IPS-18a (cell line): ENCODE results near the gene TSHZ2.

Experiments used
- H3K27ac ChIP-seq: one replicate; pipeline ENCODE4 v1.5.1; 2013; ENCODE audit warnings: low read length
- H3K27me3 ChIP-seq: one replicate; pipeline ENCODE4 v1.6.1; 2013; ENCODE audit warnings: mild to moderate bottlenecking, low read length; ENCODE audit not compliant: control insufficient read depth, insufficient read depth
- H3K36me3 ChIP-seq: one replicate; pipeline ENCODE4 v1.6.1; 2013; ENCODE audit warnings: low read depth, low read length; ENCODE audit not compliant: control insufficient read depth
- H3K4me1 ChIP-seq: one replicate; pipeline ENCODE4 v1.6.1; 2013; ENCODE audit warnings: low read depth, low read length; ENCODE audit not compliant: control insufficient read depth
- H3K4me3 ChIP-seq: one replicate; pipeline ENCODE4 v1.5.1; 2013; ENCODE audit warnings: low read length
- H3K9ac ChIP-seq: one replicate; pipeline ENCODE4 v1.6.1; 2013; ENCODE audit warnings: mild to moderate bottlenecking, low read length, moderate library complexity
- H3K9me3 ChIP-seq: one replicate; pipeline ENCODE4 v1.6.1; 2013; ENCODE audit warnings: low read depth, low read length; ENCODE audit not compliant: control insufficient read depth

Gene TSHZ2

GRCh38 chr20:53149890-53150205 lies 177.7 kb downstream of the TSHZ2 start:
- H3K9me3 ChIP-seq, result no peaks in the 10 kb centered on the region
- H3K27ac ChIP-seq, result no peak overlapping the region
- no peak overlapping the region for H3K4me3 ChIP-seq
- no peaks in the 10 kb centered on the region for H3K27me3 ChIP-seq
- H3K36me3 ChIP-seq, result no peaks in the 10 kb centered on the region
- no peak overlapping the region for H3K9ac ChIP-seq
- H3K4me1 ChIP-seq, result no peaks in the 10 kb centered on the region

- Histone ChIP-seq H3K36me3 (no peaks in the 10 kb centered on the region), H3K27ac (no peak overlapping the region)
These were observed 178.4 kb downstream of the TSHZ2 start for GRCh38 chr20:53150532-53150931.

GRCh38 chr20:53152228-53152627 lies 180.1 kb downstream of the TSHZ2 start:
- no peaks in the 10 kb centered on the region for H3K4me1 ChIP-seq
- no peak overlapping the region for H3K27ac ChIP-seq
- no peak overlapping the region for H3K9ac ChIP-seq
- no peaks in the 10 kb centered on the region for H3K9me3 ChIP-seq
- H3K27me3 ChIP-seq, result no peaks in the 10 kb centered on the region
- H3K4me3 ChIP-seq, result no peak overlapping the region
- no peaks in the 10 kb centered on the region for H3K36me3 ChIP-seq

More at GRCh38 chr20:53150532-53150931, 178.4 kb downstream of the TSHZ2 start:
- H3K9ac ChIP-seq, result no peak overlapping the region
- H3K9me3 ChIP-seq, result no peaks in the 10 kb centered on the region
- no peak overlapping the region for H3K4me3 ChIP-seq
- no peaks in the 10 kb centered on the region for H3K27me3 ChIP-seq
- H3K4me1 ChIP-seq, result no peaks in the 10 kb centered on the region

- Histone ChIP-seq H3K4me1 (no peaks in the 10 kb centered on the region), H3K9me3 (no peaks in the 10 kb centered on the region), H3K27me3 (no peaks in the 10 kb centered on the region), H3K4me3 (no peak overlapping the region), H3K27ac (no peak overlapping the region), H3K36me3 (no peaks in the 10 kb centered on the region), H3K9ac (no peak overlapping the region)
These were observed 182.4 kb downstream of the TSHZ2 start for GRCh38 chr20:53154540-53154939.

GRCh38 chr20:53157443-53158408 lies 185.6 kb downstream of the TSHZ2 start:
- Histone ChIP-seq H3K27ac (no peak overlapping the region), H3K9ac (no peak overlapping the region), H3K27me3 (no peaks in the 10 kb centered on the region), H3K9me3 (no peaks in the 10 kb centered on the region), H3K36me3 (no peaks in the 10 kb centered on the region), H3K4me1 (peaks cover 9% of the 10 kb centered on the region), H3K4me3 (no peak overlapping the region)

- H3K36me3 ChIP-seq, result no peaks in the 10 kb centered on the region
- H3K27me3 ChIP-seq, result no peaks in the 10 kb centered on the region
- H3K4me3 ChIP-seq, result no peak overlapping the region
- no peak overlapping the region for H3K9ac ChIP-seq
- H3K27ac ChIP-seq, result no peak overlapping the region
- H3K4me1 ChIP-seq, result peaks cover 13% of the 10 kb centered on the region
- H3K9me3 ChIP-seq, result no peaks in the 10 kb centered on the region
These were observed 187.0 kb downstream of the TSHZ2 start for GRCh38 chr20:53159160-53159559.

- H3K27me3 ChIP-seq, result no peaks in the 10 kb centered on the region
- no peak overlapping the region for H3K4me3 ChIP-seq
- H3K27ac ChIP-seq, result no peak overlapping the region
- H3K9me3 ChIP-seq, result no peaks in the 10 kb centered on the region
- H3K36me3 ChIP-seq, result no peaks in the 10 kb centered on the region
- no peak overlapping the region for H3K9ac ChIP-seq
- H3K4me1 ChIP-seq, result peaks cover 13% of the 10 kb centered on the region
These were observed 188.9 kb downstream of the TSHZ2 start for GRCh38 chr20:53161073-53161472.

- Histone ChIP-seq H3K4me1 (peaks cover 13% of the 10 kb centered on the region), H3K36me3 (no peaks in the 10 kb centered on the region), H3K27ac (no peak overlapping the region), H3K9ac (no peak overlapping the region), H3K4me3 (no peak overlapping the region), H3K27me3 (no peaks in the 10 kb centered on the region), H3K9me3 (no peaks in the 10 kb centered on the region)
These were observed 189.3 kb downstream of the TSHZ2 start for GRCh38 chr20:53161473-53161872.

GRCh38 chr20:53162251-53162835 lies 190.2 kb downstream of the TSHZ2 start:
- no peaks in the 10 kb centered on the region for H3K27me3 ChIP-seq
- peak overlapping the region; percentile 3 for H3K9ac ChIP-seq
- no peak overlapping the region for H3K27ac ChIP-seq
- no peaks in the 10 kb centered on the region for H3K9me3 ChIP-seq
- H3K36me3 ChIP-seq, result no peaks in the 10 kb centered on the region
- peak overlapping the region; percentile 37 for H3K4me3 ChIP-seq
- peaks cover 13% of the 10 kb centered on the region for H3K4me1 ChIP-seq

- no peak overlapping the region for H3K9ac ChIP-seq
- H3K4me3 ChIP-seq, result no peak overlapping the region
- no peaks in the 10 kb centered on the region for H3K27me3 ChIP-seq
- no peaks in the 10 kb centered on the region for H3K36me3 ChIP-seq
- no peaks in the 10 kb centered on the region for H3K9me3 ChIP-seq
- no peak overlapping the region for H3K27ac ChIP-seq
- H3K4me1 ChIP-seq, result peaks cover 13% of the 10 kb centered on the region
These were observed 191.3 kb downstream of the TSHZ2 start for GRCh38 chr20:53163486-53163885.

GRCh38 chr20:53164072-53164471 lies 191.9 kb downstream of the TSHZ2 start:
- Histone ChIP-seq H3K9me3 (no peaks in the 10 kb centered on the region), H3K27me3 (no peaks in the 10 kb centered on the region), H3K4me3 (no peak overlapping the region), H3K4me1 (peaks cover 13% of the 10 kb centered on the region), H3K36me3 (no peaks in the 10 kb centered on the region), H3K27ac (no peak overlapping the region), H3K9ac (no peak overlapping the region)

GRCh38 chr20:53165452-53165851 lies 193.3 kb downstream of the TSHZ2 start:
- no peak overlapping the region for H3K9ac ChIP-seq
- H3K36me3 ChIP-seq, result no peaks in the 10 kb centered on the region
- no peaks in the 10 kb centered on the region for H3K27me3 ChIP-seq
- H3K4me3 ChIP-seq, result no peak overlapping the region
- H3K4me1 ChIP-seq, result peaks cover 13% of the 10 kb centered on the region
- H3K9me3 ChIP-seq, result no peaks in the 10 kb centered on the region
- H3K27ac ChIP-seq, result no peak overlapping the region
